Subcutaneous abdominal adipose tissue (tissue), 5 donors: ENCODE measurements around the gene TMEM18.

Source experiments
- H3K27ac ChIP-seq: one replicate; pipeline ENCODE4 v1.7.0; 2013; ENCODE audit warnings: low read depth, mild to moderate bottlenecking, inconsistent platforms, low read length, moderate library complexity
- H3K27me3 ChIP-seq, 5 donors: one replicate each; pipeline ENCODE4 v1.7.0; 2013; ENCODE audit warnings: low read length in 5 of 5, inconsistent platforms in 1 of 5; ENCODE audit not compliant: control insufficient read depth in 5 of 5, insufficient read depth in 4 of 5
- H3K36me3 ChIP-seq, 5 donors: one replicate each; pipeline ENCODE4 v1.7.0; 2013; ENCODE audit warnings: low read length in 5 of 5; ENCODE audit not compliant: control insufficient read depth in 5 of 5, insufficient read depth in 5 of 5
- H3K4me1 ChIP-seq, 5 donors: one replicate each; pipeline ENCODE4 v1.7.0; 2013; ENCODE audit warnings: low read length in 5 of 5, mild to moderate bottlenecking in 3 of 5, moderate library complexity in 1 of 5; ENCODE audit not compliant: control insufficient read depth in 5 of 5, insufficient read depth in 5 of 5
- H3K4me3 ChIP-seq, 5 donors: one replicate each; pipeline ENCODE4 v1.7.0; 2013; ENCODE audit warnings: low read length in 5 of 5, low read depth in 1 of 5
- H3K9ac ChIP-seq, 5 donors: one replicate each; pipeline ENCODE4 v1.7.0; 2013; ENCODE audit warnings: low read length in 5 of 5, mild to moderate bottlenecking in 4 of 5, moderate library complexity in 3 of 5
- H3K9me3 ChIP-seq, 5 donors: one replicate each; pipeline ENCODE4 v1.7.0; 2013; ENCODE audit warnings: low read length in 5 of 5; ENCODE audit not compliant: control insufficient read depth in 5 of 5
- donor health status: healthy.
- donor health status: healthy.
- donor health status: healthy.
- donor health status: healthy.
- donor health status: healthy.

TMEM18 gene

GRCh38 chr2:657766-658165 is 19.4 kb downstream of the TMEM18 start:
- Histone ChIP-seq H3K9ac (no peak overlapping the region), H3K36me3 (no peaks in the 10 kb centered on the region)

GRCh38 chr2:656676-657075 is 20.5 kb downstream of the TMEM18 start:
- H3K36me3 ChIP-seq = no peaks in the 10 kb centered on the region
- no peak overlapping the region for H3K4me3 ChIP-seq
- H3K9me3 ChIP-seq = peaks cover 0 to 6% (median 3%) of the 10 kb centered on the region in 5 donors
- peaks cover 0 to 7% (median 6%) of the 10 kb centered on the region in 5 donors for H3K4me1 ChIP-seq
- H3K9ac ChIP-seq = no peak overlapping the region
- peaks cover 2 to 19% (median 10%) of the 10 kb centered on the region in 5 donors for H3K27me3 ChIP-seq
- no peak overlapping the region for H3K27ac ChIP-seq

More at GRCh38 chr2:657766-658165, 19.4 kb downstream of the TMEM18 start:
- Histone ChIP-seq H3K4me3 (no peak overlapping the region), H3K4me1 (peaks cover 0 to 12% (median 6%) of the 10 kb centered on the region in 5 donors), H3K27me3 (peaks cover 2 to 19% (median 10%) of the 10 kb centered on the region in 5 donors), H3K9me3 (peaks cover 0 to 6% (median 3%) of the 10 kb centered on the region in 5 donors), H3K27ac (no peak overlapping the region)

GRCh38 chr2:655626-656025 is 21.6 kb downstream of the TMEM18 start:
- Histone ChIP-seq H3K9ac (no peak overlapping the region), H3K36me3 (no peaks in the 10 kb centered on the region), H3K27me3 (peaks cover 2 to 17% (median 7%) of the 10 kb centered on the region in 5 donors), H3K27ac (no peak overlapping the region), H3K4me3 (no peak overlapping the region), H3K9me3 (peaks cover 0 to 6% (median 3%) of the 10 kb centered on the region in 5 donors), H3K4me1 (peaks cover 0 to 5% (median 4%) of the 10 kb centered on the region in 5 donors)

- H3K9ac ChIP-seq = no peak overlapping the region
- peaks cover 0 to 6% (median 3%) of the 10 kb centered on the region in 5 donors for H3K9me3 ChIP-seq
- H3K36me3 ChIP-seq = no peaks in the 10 kb centered on the region
- peaks cover 0 to 9% (median 2%) of the 10 kb centered on the region in 5 donors for H3K4me1 ChIP-seq
- H3K27me3 ChIP-seq = peaks cover 0 to 19% (median 3%) of the 10 kb centered on the region in 5 donors
- H3K27ac ChIP-seq = no peak overlapping the region
- no peak overlapping the region for H3K4me3 ChIP-seq
These were observed 22.3 kb downstream of the TMEM18 start for GRCh38 chr2:654896-655295.

- Histone ChIP-seq H3K9ac (no peak overlapping the region), H3K4me1 (peaks cover 0 to 9% (median 2%) of the 10 kb centered on the region in 5 donors)
These were observed 23.4 kb downstream of the TMEM18 start for GRCh38 chr2:653645-654425.

GRCh38 chr2:652881-653480 is 24.2 kb downstream of the TMEM18 start:
- Histone ChIP-seq H3K4me3 (no peak overlapping the region), H3K9me3 (peaks cover 0 to 6% (median 3%) of the 10 kb centered on the region in 5 donors), H3K4me1 (peaks cover 0 to 9% (median 2%) of the 10 kb centered on the region in 5 donors), H3K36me3 (no peaks in the 10 kb centered on the region), H3K27ac (no peak overlapping the region), H3K27me3 (peaks cover 0 to 11% (median 0%) of the 10 kb centered on the region in 5 donors), H3K9ac (no peak overlapping the region)

More at GRCh38 chr2:653645-654425, 23.4 kb downstream of the TMEM18 start:
- H3K36me3 ChIP-seq = no peaks in the 10 kb centered on the region
- no peak overlapping the region for H3K27ac ChIP-seq
- peaks cover 0 to 11% (median 0%) of the 10 kb centered on the region in 5 donors for H3K27me3 ChIP-seq
- peaks cover 0 to 6% (median 3%) of the 10 kb centered on the region in 5 donors for H3K9me3 ChIP-seq
- H3K4me3 ChIP-seq = no peak overlapping the region

- peaks cover 0 to 17% (median 0%) of the 10 kb centered on the region in 5 donors for H3K27me3 ChIP-seq
- peaks cover 0 to 9% (median 2%) of the 10 kb centered on the region in 5 donors for H3K4me1 ChIP-seq
- no peak overlapping the region for H3K4me3 ChIP-seq
- H3K36me3 ChIP-seq = no peaks in the 10 kb centered on the region
- peaks cover 0 to 6% (median 3%) of the 10 kb centered on the region in 5 donors for H3K9me3 ChIP-seq
- H3K9ac ChIP-seq = no peak overlapping the region
- no peak overlapping the region for H3K27ac ChIP-seq
These were observed 25.2 kb downstream of the TMEM18 start for GRCh38 chr2:651951-652373.

- no peak overlapping the region for H3K27ac ChIP-seq
- peaks cover 0 to 9% (median 2%) of the 10 kb centered on the region in 5 donors for H3K4me1 ChIP-seq
- no peak overlapping the region for H3K4me3 ChIP-seq
- peaks cover 0 to 17% (median 0%) of the 10 kb centered on the region in 5 donors for H3K27me3 ChIP-seq
- no peak overlapping the region for H3K9ac ChIP-seq
- H3K36me3 ChIP-seq = no peaks in the 10 kb centered on the region
- peaks cover 0 to 4% (median 1%) of the 10 kb centered on the region in 5 donors for H3K9me3 ChIP-seq
These were observed 26.6 kb downstream of the TMEM18 start for GRCh38 chr2:650343-651310.
